PC-9 (cell line): ENCODE measurements around the gene C3orf20.

Source experiments
- CTCF ChIP-seq: fragments of 200-600 bp; sonication (generic); conservative IDR thresholded peaks from 2 replicates; pipeline ENCODE4 v1.6.1; 2017; ENCODE audit warnings: mixed run types, antibody characterized with exemption, mild to moderate bottlenecking, moderate library complexity
- EZH2 ChIP-seq: fragments of 200-600 bp; sonication (generic); IDR thresholded peaks from 2 replicates; pipeline ENCODE4 v1.8.0; 2017; ENCODE audit warnings: antibody characterized with exemption, low read depth

- TF ChIP-seq CTCF: no peak
- TF ChIP-seq EZH2: no peak
Measured at GRCh38 chr3:14691239-14691638, 16.3 kb downstream of the C3orf20 start.
